Erythroblast (primary cell): ENCODE measurements around the gene TMSB4X.
"Not testable (repeated sequence)": the region's sequence is repeated elsewhere in the genome, so short reads cannot be mapped to it uniquely, and the experiment has no call there.

Source experiments
- DNase-seq, 2 experiments: peaks; one replicate each; lab custom pipeline; 2025; lab: John Stamatoyannopoulos, UW
- GATA1 ChIP-seq: IDR thresholded peaks from 2 replicates; pipeline ENCODE4 v1.6.1; 2011; ENCODE audit warnings: low read depth, mild to moderate bottlenecking, control low read depth, low read length, moderate library complexity
- POLR2A ChIP-seq: IDR thresholded peaks from 2 replicates; pipeline ENCODE4 v1.6.1; 2011; ENCODE audit warnings: mild to moderate bottlenecking, low read length

Gene TMSB4X

DNA sequence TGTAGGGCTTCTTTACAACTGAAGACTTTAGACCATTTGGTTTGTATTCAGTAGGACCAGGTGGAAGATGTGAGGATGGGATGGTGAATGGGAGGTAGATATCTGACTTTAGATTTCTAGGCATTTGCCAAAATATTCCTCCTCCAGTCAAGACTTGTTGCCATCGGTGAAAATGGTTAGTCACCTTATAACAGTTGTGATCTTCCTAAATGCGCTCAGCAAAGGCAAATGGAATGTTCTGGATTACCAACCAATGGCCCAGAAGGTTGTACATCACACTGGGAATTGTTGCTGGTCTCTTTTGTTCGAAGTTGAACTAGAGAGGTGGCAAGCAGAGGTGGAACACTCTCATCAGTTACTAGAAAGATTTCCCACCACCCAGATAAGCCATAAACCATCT, 33.9 kb downstream of the TMSB4X start:
- TF ChIP-seq GATA1: no peak
- no peak for TF ChIP-seq POLR2A
- DNase-seq: no peak

DNA sequence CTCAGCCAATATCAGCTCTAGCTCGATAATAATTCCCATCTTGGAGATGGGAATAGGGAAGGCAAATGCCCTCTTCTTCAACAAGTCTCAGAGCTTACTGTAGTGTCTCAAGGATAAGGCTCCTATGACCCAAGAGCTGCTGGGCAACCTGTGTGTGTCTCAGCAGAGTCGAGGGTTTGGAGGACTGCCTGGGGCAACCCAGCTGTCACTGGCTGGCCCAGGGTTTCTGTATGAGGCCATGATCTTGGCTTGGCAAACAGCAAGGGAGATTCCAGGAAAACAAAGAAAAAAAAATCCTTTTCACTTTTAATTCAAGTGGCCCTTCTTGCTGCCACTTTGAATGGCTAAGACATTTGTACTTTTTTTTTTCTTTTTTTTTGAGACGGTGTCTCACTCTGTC, 34.4 kb downstream of the TMSB4X start:
- no peak for DNase-seq
- TF ChIP-seq GATA1 (no peak), POLR2A (no peak)

DNA sequence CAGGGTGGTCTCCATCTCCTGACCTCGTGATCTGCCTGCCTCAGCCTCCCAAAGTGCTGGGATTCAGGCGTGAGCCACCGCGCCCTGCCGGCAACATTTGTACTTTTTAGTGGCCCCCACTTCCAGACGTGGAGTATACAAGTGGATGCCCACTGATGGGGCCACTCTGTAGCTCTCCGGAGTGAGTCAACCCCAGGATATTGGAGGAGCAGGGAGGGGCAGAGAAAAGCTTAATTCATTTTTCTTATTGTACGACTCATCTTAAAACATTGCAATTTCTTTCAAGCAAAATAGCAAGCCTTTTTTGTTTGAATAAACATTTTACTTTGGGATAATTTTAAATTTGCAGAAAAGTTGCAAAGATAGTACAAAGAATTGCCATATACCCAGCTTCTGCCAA, 34.9 kb downstream of the TMSB4X start:
- DNase-seq: no peak
- no peak for TF ChIP-seq POLR2A
- no peak for TF ChIP-seq GATA1

DNA sequence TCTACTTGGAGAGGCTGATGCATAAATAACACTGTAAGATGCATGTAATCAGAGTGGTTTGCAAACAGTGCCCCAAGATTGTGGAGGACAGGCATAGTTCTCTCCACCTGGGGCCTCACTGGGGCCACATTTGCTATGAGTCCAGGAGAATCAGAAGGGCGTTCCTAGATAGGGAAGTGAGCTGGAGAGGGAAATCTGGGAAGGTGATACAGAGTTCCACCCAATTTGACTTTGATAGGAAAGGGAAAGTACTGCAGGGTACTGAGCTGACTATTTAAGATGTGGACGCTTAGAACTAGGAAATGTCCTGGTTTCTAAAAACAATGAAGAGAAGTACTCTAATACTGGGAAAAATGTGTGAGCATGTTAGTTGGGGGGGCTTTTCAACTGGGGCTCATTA, 35.6 kb downstream of the TMSB4X start:
- TF ChIP-seq POLR2A: no peak
- no peak for TF ChIP-seq GATA1

DNA sequence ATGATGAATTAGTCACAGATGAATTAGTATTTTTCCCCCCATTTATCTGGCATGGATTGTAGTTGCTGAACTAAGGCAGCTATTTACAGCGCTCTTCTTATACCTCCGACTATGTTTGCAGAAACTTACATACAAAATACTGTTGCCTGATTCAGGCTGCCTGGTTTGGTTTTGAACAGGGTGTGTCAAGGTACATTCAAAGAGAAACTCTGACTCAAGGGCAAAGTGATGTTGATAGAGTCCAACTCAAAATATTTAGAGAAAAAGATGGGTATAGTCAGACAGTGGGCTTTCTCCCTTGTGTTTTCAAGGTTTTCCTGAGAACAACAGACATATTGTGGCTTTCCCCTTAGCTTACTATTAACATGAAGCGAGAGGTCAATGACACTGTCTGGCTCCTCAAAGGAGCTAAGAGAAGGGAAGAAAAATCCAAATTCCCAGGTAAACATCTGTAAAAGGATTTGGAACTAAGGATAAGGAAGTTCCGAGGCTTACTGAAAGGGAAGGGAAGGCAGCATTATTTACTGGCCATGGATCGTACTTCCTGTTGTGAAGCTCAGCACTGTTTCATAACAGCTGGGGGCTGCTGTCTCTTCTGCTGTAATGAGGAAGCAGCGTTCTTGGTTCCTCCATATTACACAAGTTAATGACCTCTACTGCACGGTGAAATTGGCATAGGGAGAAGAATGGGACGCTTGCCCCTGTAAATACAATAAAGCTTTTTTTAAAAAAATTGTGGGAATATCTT, 38.6 kb downstream of the TMSB4X start:
- TF ChIP-seq GATA1: no peak
- TF ChIP-seq POLR2A: no peak
- DNase-seq: no peak

More for the DNA sequence above, 35.6 kb downstream of the TMSB4X start:
- no peak for DNase-seq

DNA sequence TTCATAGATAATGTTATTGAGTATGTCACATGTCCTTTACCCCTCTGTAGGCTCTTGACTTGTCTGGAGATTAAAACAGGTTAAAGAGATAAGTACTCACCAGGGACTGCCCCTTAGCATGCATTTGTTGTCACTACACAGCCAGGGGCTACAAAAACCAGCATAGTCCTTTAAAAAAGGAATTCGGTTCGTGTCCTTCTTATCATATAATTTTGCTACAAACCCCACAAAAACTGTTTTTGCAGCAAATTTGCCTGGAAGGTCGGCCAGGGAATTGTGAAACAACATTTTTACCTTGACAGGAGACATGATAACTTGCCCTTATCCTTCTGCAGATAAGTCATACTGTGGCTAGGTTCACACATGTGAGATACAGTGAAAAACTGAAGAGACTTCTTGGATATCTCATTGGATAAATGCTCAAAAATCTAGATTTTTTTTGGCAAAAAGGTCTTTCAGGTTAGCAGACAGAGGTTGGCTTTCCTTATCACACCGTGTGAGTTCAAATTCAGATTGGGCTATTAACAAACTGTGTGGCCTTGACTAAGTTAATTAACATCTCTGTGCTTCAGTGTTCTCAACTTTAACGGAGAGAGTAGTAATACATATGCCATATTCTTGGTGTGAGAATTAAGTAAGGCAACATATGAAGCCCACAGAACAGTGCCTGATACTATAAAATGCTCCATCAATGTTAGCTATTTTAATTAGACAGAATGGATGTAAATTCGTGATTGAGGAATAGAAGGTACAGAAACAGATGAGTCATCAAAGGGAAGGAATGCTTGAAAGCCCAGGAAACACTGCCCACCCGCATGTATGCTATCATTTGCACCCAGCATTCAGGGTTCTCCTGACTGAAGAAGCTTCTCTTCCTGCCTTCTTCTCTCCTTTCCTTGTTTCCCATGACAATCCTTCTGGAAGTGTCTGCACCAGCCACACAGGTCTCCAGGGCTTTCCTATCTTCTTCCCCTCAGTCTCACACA, 39.5 kb downstream of the TMSB4X start:
- no peak for TF ChIP-seq POLR2A
- TF ChIP-seq GATA1: no peak
- DNase-seq: no peak

DNA sequence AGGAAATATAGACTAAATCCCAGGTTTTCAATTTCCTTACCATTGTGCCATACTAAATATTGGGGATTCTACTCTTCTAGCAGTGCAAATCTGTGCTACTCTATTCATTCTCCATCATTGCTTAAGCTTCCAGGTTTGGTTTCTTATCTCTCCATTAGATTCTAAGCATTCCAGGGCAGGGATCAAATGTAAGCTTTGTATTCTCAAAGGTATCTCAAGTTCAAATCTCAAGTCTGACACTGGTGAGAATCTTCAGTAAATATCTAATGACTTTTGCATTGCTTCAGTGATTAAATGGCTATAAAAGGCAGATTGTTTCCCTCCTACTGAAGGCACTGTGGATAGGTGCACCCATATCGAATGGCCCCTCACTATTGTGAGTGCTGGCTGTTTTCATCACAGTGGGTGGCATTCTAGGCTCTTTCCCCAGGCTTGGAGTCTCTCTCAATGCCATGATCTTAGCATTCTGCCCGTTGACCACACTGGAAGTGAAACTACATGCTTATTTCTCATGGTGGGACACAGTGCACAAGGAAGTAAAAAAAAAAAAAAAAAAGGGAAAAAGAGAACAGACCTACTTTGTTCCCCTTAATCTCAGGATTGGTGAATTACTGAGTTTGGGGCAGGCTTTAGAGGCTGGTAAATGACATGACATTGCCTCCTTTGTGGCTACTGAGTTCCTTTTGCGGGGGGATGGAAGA, 40.8 kb downstream of the TMSB4X start:
- TF ChIP-seq POLR2A (no peak), GATA1 (no peak)
- DNase-seq: no peak

DNA sequence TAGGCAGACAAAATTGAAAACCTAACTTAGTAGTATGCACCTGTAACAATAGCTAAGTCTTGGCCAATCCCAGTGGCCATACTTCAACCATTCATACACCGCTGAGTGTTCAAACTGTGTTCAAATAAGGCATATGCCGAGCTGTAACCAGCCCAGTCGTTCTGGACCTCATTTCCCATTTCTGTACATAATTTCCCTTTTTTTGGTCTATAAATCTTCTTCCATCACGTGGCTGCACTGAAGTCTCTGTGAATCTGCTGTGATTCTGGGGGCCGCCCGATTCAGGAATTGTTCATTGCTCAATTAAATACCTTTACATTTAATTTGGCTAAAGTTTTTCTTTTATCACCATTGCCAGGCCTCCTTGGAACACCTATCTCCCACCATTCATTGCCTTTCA, 41.8 kb downstream of the TMSB4X start:
- not testable (repeated sequence) for DNase-seq

DNA sequence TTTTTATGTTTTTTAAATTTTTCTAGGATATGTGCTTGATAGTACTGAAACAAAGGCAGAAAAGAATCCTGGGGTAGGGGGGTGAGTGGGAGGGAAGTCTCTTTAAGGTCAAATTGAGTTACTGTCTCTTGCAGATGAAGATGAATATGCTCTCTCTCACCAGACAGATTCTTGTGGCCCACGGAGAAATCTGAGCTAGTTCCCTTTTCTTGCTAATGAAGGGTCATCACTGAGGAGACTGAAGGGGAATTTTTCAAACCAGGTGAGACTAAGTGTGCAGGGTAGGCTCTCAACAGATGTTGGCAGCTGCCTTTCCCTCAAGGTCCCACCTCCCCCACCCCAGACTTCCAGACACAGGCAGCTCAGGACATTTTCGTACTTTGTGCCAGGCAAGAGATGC, 48.0 kb downstream of the TMSB4X start:
- DNase-seq: no peak
- TF ChIP-seq GATA1 (no peak), POLR2A (no peak)

DNA sequence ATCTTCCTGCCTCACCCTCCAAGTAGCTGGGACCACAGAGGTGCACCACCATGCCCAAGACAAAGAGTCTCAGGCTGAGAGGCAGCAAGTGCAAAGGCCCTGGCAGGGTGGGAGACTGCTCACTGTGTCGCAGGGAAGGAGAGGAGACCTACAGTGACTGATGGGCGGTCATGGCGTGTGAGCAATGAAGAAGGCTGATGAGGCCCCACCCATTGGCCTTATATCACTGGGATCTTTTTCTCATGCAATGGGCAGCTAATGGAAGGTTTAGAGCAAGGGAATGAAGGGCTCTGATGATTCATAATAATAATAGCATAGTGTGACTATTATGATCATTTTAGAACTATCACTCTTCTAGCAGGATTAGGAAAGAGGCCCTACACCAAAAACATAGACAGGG, 48.7 kb downstream of the TMSB4X start:
- TF ChIP-seq POLR2A (no peak), GATA1 (no peak)
- no peak for DNase-seq

DNA sequence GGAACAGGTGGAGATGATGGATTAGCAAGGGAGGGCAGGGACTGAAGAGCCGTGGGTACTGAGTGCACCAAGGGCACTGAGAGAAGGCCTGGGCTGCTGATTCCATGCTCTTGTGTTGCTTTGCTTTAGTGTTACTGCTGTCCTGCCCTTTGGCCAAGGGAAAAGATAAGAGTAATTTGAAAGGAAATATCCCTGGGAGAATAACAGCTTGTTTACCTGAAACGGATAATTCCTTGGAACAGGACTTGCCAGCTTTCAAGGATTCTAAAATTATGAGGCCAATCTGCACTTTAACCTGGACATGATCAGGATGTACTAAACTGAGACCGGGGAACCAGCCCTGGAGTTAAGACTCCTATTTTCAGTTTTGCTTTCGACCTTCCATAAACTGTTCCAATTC, 49.1 kb downstream of the TMSB4X start:
- no peak for DNase-seq
- TF ChIP-seq GATA1 (no peak), POLR2A (no peak)

DNA sequence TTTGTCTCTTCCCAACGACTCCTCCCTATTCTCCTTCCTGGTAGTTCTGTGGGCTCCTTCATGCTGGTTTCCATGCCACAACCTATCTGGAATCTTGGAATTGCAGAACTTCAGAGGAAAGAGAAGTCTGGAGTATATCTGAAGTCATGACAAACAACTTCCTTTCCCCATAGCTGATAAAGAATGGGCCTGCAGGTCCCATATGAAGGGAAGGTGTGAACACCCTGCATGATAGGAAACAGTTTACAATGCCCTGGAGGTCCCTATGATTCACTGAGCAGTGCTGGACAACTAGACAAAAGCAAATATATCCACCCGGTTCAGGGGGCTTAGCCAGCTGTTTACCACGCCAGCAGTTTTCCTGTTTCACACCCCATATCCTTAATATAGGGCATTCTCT, 50.1 kb downstream of the TMSB4X start:
- DNase-seq: no peak
- TF ChIP-seq POLR2A (no peak), GATA1 (no peak)
